ENCODE data around the gene SYF2.
"Not testable (repeated sequence)": the region's sequence is repeated elsewhere in the genome, so short reads cannot be mapped to it uniquely, and the experiment has no call there.

The SYF2 gene

GRCh38 chr1:25246600-25247023 lies 14.3 kb upstream of the SYF2 start:
- DNase-seq (ENCODE audit: low read depth): no peak

- no peak for DNase-seq (ENCODE audit: low read depth)
These were observed 13.7 kb upstream of the SYF2 start for GRCh38 chr1:25245809-25246599.

- no peak for DNase-seq (ENCODE audit: low read depth)
These were observed 13.1 kb upstream of the SYF2 start for GRCh38 chr1:25245393-25245792.

- DNase-seq (ENCODE audit: low read depth): no peak
These were observed 11.6 kb upstream of the SYF2 start for GRCh38 chr1:25243907-25244306.

GRCh38 chr1:25239681-25240541 lies 7.6 kb upstream of the SYF2 start:
- peak; percentile 92 for DNase-seq (ENCODE audit: low read depth)

- no peak for DNase-seq (ENCODE audit: low read depth)
These were observed 5.7 kb upstream of the SYF2 start for GRCh38 chr1:25238046-25238445.

- DNase-seq (ENCODE audit: low read depth): not testable (repeated sequence)
These were observed 4.0 kb upstream of the SYF2 start for GRCh38 chr1:25236261-25236660.

GRCh38 chr1:25235411-25235810 lies 3.1 kb upstream of the SYF2 start:
- not testable (repeated sequence) for DNase-seq (ENCODE audit: low read depth)

GRCh38 chr1:25232866-25233784 lies 823 bp upstream of the SYF2 start:
- DNase-seq (ENCODE audit: low read depth): peak; percentile 60

- DNase-seq (ENCODE audit: low read depth): no peak
These were observed 8.8 kb downstream of the SYF2 start for GRCh38 chr1:25223471-25223870.

- no peak for DNase-seq (ENCODE audit: low read depth)
These were observed 9.7 kb downstream of the SYF2 start for GRCh38 chr1:25222606-25223005.

GRCh38 chr1:25220666-25221065 lies 11.6 kb downstream of the SYF2 start:
- DNase-seq (ENCODE audit: low read depth): no peak

GRCh38 chr1:25219661-25220251 lies 12.5 kb downstream of the SYF2 start:
- DNase-seq (ENCODE audit: low read depth): no peak

- DNase-seq (ENCODE audit: low read depth): no peak
These were observed 14.6 kb downstream of the SYF2 start for GRCh38 chr1:25217598-25218232.

GRCh38 chr1:25217015-25217414 lies 15.3 kb downstream of the SYF2 start:
- no peak for DNase-seq (ENCODE audit: low read depth)

- DNase-seq (ENCODE audit: low read depth): no peak
These were observed 16.2 kb downstream of the SYF2 start for GRCh38 chr1:25216123-25216522.

- DNase-seq (ENCODE audit: low read depth): no peak
These were observed 19.6 kb downstream of the SYF2 start for GRCh38 chr1:25212725-25213124.

GRCh38 chr1:25210728-25211127 lies 21.6 kb downstream of the SYF2 start:
- DNase-seq (ENCODE audit: low read depth): no peak

- no peak for DNase-seq (ENCODE audit: low read depth)
These were observed 22.8 kb downstream of the SYF2 start for GRCh38 chr1:25209516-25209915.

- DNase-seq (ENCODE audit: low read depth): no peak
These were observed 23.6 kb downstream of the SYF2 start for GRCh38 chr1:25208561-25209222.

GRCh38 chr1:25208092-25208491 lies 24.2 kb downstream of the SYF2 start:
- no peak for DNase-seq (ENCODE audit: low read depth)
